ENCODE results near the gene BRSK1. TPM values are rescaled to one million over a fixed set of nuclear protein-coding genes. Genes with fewer than 3 reads are reported as not detected.

Gene BRSK1
- polyA plus RNA-seq, 4 donors, result 14.4 to 21.4 (median 15.9) TPM

DNA sequence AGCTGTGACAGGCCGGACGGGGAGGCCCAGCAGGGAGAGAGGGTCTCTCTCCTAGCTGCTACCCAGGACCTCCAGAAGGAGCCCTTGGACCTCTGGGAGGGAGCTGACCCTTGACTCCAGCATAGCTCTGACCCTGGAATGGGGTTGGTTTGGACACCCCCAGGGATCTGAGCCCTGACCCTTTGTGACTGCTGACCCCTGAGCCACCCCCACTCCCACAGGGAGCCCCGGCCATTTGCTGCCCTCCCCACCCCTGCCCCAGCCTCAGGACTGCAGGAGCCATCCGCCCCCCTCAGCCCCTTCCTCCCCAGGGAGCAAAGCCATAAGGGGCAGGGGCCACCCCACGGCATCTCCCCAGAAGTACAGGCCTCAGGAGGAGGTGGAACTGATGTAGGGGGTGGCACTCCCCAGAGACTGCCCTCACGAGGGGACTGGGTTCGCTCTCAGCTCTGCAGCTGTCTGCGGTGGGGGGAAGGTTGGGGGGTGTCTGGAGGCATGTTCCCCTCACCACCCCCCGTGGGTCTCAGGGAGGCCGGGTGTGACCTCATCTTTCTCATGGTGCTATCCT lies 63.7 kb downstream of the BRSK1 start:
- DNase-seq (ENCODE audit: low read depth in 4 of 4, low spot score in 2 of 4), result no peak

DNA sequence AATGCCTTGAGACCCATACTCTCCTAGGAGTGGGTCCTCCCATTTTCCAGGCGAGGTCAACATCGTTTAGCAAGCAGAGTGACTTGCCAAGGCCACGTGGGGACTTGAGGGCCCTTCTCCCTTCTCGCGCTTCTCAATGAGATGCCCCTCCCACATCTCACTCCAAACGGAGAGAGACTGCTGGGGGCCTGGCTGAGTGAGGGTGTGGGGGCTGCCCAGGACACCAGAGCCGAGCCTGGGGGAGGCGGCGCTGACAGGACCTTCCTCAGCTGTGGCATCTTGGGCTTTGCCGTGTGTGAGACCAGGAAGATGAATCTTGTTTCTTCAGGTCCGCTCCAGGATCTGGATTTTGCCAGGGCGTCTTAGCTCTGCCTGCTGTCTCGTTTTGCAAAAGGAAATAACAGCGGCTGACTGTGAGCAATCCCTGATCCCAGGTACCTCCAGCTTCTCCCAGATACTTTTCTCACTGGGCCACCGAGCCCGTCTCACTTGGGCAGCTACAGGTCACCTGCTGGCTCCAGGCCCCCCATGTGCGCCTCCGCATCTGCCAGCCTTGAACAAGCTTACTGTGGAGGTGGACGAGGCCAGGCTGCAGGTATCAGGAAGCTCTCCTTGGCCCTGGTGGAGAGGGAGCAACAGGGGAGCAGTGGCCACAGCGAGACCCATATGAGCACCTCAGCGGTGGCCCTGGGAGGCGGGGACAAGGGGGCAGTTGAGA lies 64.7 kb downstream of the BRSK1 start:
- no peak for DNase-seq (ENCODE audit: low read depth in 4 of 4, low spot score in 2 of 4)

DNA sequence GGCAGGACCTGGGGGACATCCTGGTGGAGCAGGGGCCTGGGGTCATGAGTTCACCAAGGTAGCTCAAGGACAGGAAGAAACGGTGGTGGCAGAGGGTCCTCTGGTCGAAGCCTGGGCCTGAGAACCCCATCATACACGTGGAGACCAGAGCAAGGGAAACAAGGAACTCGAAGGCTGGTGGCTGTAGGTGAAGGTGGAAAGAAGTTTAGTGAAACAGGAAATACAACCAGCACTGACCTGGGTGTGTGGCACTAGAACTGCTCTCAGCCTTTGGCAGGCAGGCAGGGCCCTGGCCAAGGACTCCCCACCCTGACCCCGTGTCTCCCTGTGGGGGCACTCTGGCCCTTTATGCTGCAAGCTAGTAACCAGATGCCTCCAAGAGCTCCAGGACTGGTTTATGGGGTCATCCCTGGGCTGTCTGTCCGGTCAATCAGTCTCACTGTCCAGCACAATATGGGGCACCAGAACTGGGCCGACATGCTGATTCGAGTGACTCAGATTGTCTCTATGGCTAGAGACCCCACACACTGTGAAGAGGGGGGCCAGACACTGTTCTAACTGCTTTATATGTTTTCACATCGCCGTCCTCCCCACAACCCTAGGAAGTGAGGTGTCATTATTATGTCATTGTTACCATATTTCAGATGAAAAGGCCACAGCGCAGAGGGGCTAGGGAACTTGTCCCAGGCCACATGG lies 67.0 kb downstream of the BRSK1 start:
- no peak for DNase-seq (ENCODE audit: low read depth in 4 of 4, low spot score in 2 of 4)

DNA sequence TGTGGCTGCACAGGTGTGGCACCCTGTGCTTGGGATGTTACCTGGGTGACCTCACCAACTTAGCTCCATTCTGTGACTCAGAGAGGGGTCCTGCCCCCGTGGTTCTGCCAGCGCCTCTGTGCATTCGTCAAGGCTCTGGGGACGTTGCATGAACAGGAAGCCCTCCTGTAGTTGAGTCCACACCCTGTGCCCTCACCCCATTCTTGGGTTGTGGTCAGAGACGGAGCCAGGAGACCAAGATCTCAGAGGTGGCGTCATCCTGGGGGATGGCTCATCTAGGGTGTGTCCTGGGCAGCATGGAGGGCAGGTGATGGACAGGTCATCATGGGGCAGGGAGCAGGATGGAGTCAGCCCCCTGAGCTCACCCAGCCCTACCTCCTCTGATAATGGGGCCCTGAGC lies 68.2 kb downstream of the BRSK1 start:
- no peak for DNase-seq (ENCODE audit: low read depth in 4 of 4, low spot score in 2 of 4)

DNA sequence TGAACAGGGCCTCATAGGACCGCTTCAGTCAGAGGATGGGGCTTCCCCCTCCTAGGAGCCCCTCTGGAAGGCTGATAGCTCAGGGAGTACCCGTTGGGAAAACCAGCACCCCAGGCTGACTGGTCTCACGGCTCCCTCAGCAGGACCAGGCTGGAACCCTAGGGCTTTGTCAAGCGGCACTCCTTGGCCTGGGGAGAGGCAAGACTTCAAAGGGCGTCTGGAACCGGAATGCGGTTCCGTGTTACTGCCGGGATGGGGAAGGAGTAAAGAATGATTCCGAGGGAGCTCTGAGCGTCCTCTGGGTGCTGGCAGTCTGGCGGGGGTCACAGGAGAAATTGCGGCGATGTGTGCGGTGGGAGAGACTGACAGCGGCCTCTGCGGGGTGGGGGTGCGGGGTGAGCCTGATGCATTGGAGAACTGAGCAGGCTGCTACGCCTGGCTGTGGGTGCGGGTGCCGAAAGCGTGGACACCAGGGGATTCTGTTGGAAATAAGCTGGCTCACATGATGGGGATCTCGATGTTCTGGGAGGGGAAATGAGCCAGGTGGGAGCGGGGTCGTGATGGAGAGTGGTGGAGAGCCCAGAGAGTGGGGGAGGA lies 68.8 kb downstream of the BRSK1 start:
- DNase-seq (ENCODE audit: low read depth in 4 of 4, low spot score in 2 of 4), result no peak

DNA sequence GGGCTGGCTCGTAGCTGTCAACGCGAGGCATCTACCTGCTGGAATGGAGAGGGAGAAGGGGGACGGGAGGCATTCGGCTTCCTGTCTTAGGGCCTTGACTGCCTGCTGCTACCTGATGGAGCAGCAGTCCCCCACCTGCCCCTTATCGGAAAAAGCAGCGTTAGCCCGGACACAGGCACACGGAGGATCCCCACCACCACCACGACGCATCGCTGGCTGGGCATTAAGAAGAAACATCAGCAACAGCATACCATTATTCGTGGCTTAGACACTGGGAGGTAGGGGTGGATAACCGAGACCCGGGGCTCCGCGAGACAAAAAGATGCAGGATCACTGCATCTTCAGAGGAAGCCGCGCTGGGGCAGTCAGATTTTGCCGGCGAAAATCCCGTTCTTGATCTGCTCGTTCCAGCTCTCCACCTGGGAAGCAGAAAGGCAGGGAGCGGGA lies 69.6 kb downstream of the BRSK1 start:
- DNase-seq (ENCODE audit: low read depth in 4 of 4, low spot score in 2 of 4), result no peak

DNA sequence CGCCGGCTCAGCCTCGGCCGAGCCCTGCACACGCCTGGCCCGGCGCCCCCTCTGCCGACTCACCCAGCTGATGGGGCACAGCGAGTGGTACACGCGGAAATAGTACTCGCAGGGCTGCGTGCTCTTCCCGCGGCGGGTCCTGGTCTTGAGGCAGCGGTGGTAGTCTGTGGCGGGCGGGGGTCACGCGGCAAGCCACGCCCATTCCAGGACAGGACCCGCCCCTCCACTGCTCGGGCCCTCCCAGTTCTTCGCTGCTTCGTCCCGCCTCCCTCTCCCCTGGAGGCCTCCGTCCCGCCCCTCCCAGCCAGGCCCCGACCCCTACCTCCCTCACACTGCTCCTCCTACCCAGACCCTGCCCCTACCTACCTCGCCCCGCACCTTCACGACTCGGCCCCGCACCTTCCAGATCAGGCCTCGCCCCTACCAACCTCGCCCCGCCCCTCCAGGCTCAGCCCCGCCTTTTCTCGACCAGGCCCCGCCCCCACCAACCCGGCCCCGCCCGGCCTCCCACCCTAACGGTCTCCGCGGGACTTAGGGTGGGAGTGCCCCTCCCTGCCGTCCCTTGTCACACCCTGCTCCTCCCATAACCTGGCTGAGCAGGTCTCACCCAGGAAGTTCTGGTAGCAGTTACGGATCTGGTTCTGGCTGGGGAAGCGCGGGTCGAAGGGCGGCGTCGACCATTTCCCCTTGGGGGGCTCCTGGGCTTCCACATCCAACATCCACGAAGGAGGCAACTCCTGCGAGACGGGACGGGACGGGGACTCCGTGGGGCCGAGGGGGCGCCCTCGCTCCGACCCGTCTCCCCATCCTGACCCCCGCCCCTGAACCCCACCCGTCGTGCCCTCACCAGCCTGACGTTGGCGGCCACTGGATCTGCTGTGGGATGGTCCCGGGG lies 70.3 kb downstream of the BRSK1 start:
- no peak for DNase-seq (ENCODE audit: low read depth in 4 of 4, low spot score in 2 of 4)

DNA sequence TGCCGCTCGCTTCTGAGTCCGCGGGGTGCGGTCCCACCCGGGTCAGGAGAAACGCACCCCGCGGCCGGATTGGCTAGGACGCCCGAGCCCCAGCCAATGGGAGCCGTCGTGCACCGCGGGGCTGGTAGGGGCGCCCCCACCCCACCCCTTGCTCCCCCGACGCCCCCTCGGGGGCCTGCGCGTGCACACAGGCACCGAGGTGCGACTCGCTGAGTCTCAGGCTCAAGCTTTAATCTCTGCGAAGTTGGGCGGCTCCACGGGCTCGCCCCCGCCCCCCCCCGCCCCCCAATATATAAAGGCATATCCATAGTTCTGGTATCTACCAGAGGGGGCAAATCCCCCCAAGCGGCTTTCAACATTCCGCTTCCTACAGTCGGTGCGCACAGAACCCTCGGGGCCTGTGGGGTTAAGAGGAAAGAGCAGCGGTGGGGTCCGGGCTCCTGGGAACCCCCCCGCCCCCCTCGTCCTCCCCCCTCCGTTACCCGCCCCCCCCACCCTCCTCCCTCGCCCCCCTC lies 71.0 kb downstream of the BRSK1 start, which contains the start of gene COX6B2:
TSS of gene COX6B2 (minus strand) at position 22 of the 515 bp plus-strand sequence. CDS start 198 bp downstream, outside the sequence.
- DNase-seq (ENCODE audit: low read depth in 4 of 4, low spot score in 2 of 4), result no peak

DNA sequence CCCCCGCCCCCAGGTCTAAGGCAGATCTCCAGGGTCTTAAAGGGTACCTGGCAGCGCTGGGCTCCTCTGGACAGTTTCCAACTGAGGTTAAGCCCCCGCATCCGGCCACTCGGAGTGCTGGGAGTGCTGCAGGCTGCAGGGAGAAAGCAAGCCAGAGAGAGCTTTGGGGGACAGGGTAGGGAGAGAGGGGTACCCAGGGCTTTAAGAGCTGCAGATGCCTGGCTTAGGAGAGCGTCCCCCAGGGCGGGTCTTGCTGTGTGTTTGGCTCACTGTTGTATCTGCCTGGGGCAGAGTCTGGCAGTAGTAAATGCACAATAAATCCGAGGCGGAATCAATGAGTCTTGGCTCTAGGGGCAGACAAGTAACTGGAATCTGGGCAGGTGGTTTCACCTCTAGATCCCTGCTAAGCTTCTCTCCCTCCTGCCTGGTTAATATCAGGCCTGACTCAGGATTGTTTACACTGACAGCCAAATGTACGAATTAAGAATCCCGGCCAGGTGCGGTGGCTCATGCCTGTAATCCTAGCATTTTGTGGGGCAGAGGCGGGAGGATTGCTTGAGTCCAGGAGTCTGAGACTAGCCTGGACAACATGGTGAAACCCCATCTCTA lies 71.5 kb downstream of the BRSK1 start:
- no peak for DNase-seq (ENCODE audit: low read depth in 4 of 4, low spot score in 2 of 4)

DNA sequence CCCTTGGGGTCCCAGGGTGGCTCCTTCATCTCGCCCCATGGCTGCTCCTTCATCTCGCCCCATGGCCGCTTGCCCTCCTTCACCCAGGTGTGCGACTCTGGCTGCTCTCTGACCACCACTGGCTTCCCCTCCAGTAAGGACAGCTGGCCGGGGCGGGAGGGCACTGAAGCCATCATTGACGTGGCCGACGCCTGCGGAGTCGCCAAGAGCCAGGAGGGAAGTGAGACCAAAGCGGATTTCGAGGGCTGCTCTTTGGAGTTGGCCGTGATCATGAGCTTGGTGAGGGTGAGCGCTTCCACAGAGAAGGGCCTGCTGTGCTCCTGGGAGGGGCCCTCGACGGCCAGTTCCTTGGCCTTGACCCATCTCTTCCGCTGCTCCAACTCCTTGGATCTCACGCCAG lies 74.7 kb downstream of the BRSK1 start:
- DNase-seq (ENCODE audit: low read depth in 4 of 4, low spot score in 2 of 4), result no peak

DNA sequence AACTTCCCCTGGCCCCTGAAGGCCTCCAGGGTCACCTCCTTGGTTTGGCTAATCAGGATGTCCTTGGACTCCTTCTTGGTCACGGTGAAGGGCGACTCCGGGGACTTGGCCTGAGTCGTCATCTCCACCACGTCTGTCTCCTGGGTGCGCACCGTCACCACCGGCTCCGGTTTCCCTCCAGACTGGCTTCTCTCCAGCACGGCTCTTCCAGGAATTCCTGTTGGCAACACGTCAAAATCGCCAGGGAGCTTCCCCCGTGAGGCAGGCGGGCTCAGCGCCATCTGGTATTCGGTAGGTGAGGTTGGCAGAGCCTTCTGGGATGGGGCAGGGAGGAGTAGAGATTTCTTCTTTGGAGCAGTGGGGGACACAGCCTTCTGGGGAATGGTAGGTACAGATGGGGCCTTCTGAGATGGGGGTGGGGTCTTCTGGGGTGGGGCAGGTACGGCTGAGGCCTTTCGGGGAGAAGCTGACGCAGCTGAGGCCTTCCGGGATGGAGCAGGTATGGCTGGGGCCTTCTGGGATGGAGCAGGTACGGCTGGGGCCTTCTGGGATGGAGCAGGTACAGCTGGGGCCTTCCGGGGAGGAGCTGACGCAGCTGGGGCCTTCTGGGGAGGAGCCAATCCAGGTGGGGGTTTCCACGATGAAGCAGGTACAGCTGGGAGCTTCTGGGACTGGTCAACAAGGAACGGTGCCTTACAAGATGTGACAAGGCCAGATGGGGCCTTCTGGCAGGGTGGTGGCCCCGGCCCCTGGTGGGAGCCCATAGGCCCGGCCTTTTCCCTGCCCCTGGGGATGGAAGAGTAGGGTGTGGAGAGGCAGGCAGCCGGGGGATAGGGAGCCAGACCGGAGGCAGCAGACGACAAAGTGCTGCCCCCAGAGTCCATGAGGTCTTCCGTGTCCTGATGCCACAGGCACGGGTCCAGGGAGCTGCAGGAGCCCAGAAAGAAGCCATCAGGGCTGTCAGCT lies 75.4 kb downstream of the BRSK1 start:
- no peak for DNase-seq (ENCODE audit: low read depth in 4 of 4, low spot score in 2 of 4)

DNA sequence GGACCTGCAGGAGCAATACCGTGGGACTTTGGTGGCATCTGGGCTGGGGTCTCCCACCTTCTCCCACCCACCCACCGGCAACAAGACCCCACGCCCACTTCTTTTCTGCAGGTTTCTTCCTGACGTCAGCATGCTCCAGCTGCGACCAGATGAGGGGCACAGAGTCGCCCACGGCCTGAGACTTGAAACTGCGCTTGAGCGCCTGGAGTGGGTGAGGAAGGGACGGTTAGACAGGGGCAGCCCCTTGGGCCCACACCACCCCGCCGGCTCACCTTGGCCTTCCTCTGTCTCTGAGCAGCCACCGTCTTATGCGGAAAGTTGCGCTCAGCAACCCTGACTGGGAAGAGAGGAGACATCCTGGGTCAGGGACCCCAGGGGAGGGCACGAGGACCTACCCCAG lies 77.1 kb downstream of the BRSK1 start:
- no peak for DNase-seq (ENCODE audit: low read depth in 4 of 4, low spot score in 2 of 4)

Other genes starting within 250 kb of the BRSK1 start
- 1 to 10 TPM in 1 of 4 donors, under 1 TPM in 3; 0.32 to 1.5 (median 0.62) TPM for gene GP6, start 245.7 kb upstream of the BRSK1 start, polyA plus RNA-seq (ENCODE audit: insufficient read length in 4 of 4)
- gene RDH13, start 220.8 kb upstream of the BRSK1 start, polyA plus RNA-seq (ENCODE audit: insufficient read length in 4 of 4), result 10 to 100 TPM; 12.2 to 29.8 (median 23.9) TPM
- gene EPS8L1, start 208.1 kb upstream of the BRSK1 start, polyA plus RNA-seq (ENCODE audit: insufficient read length in 4 of 4), result 10 to 100 TPM; 38.4 to 86.0 (median 63.3) TPM
- 100 to 1,000 TPM in 2 of 4 donors, 10 to 100 TPM in 2; 58.7 to 123 (median 100) TPM for gene PPP1R12C, start 166.4 kb upstream of the BRSK1 start, polyA plus RNA-seq (ENCODE audit: insufficient read length in 4 of 4)
- 1 to 10 TPM; 2.7 to 7.7 (median 4.1) TPM for gene TNNT1, start 134.8 kb upstream of the BRSK1 start, polyA plus RNA-seq (ENCODE audit: insufficient read length in 4 of 4)
- 1 to 10 TPM; 3.3 to 6.6 (median 4.4) TPM for gene TNNI3, start 126.3 kb upstream of the BRSK1 start, polyA plus RNA-seq (ENCODE audit: insufficient read length in 4 of 4)
- 1 to 10 TPM; 5.1 to 10.0 (median 9.6) TPM for gene DNAAF3, start 117.4 kb upstream of the BRSK1 start, polyA plus RNA-seq (ENCODE audit: insufficient read length in 4 of 4)
- gene SYT5, start 103.7 kb upstream of the BRSK1 start, polyA plus RNA-seq (ENCODE audit: insufficient read length in 4 of 4), result under 1 TPM; 0.07 to 0.71 (median 0.17) TPM
- gene PTPRH, start 74.5 kb upstream of the BRSK1 start, polyA plus RNA-seq (ENCODE audit: insufficient read length in 4 of 4), result under 1 TPM; 0.06 to 0.17 (median 0.11) TPM
- gene TMEM86B, start 55.2 kb upstream of the BRSK1 start, polyA plus RNA-seq (ENCODE audit: insufficient read length in 4 of 4), result 1 to 10 TPM; 2.4 to 7.4 (median 4.0) TPM
- 10 to 100 TPM; 37.3 to 61.5 (median 51.1) TPM for gene PPP6R1, start 25.0 kb upstream of the BRSK1 start, polyA plus RNA-seq (ENCODE audit: insufficient read length in 4 of 4)
- 10 to 100 TPM; 26.0 to 51.5 (median 42.0) TPM for gene HSPBP1, start 3.9 kb upstream of the BRSK1 start, polyA plus RNA-seq (ENCODE audit: insufficient read length in 4 of 4)
- gene TMEM150B, start 41.3 kb downstream of the BRSK1 start, polyA plus RNA-seq (ENCODE audit: insufficient read length in 4 of 4), result 1 to 10 TPM; 1.0 to 1.7 (median 1.3) TPM
- 10 to 100 TPM; 13.5 to 36.8 (median 27.2) TPM for gene KMT5C, start 55.9 kb downstream of the BRSK1 start, polyA plus RNA-seq (ENCODE audit: insufficient read length in 4 of 4)
- gene COX6B2, start 70.7 kb downstream of the BRSK1 start, polyA plus RNA-seq (ENCODE audit: insufficient read length in 4 of 4), result 1 to 10 TPM in 3 of 4 donors, under 1 TPM in 1; 0.76 to 1.8 (median 1.4) TPM
- gene GARIN5B, start 79.3 kb downstream of the BRSK1 start, polyA plus RNA-seq (ENCODE audit: insufficient read length in 4 of 4), result under 1 TPM; 0.08 to 0.49 (median 0.21) TPM
- gene IL11, start 86.5 kb downstream of the BRSK1 start, polyA plus RNA-seq (ENCODE audit: insufficient read length in 4 of 4), result 1 to 10 TPM; 1.0 to 2.6 (median 1.6) TPM
- gene TMEM190, start 92.8 kb downstream of the BRSK1 start, polyA plus RNA-seq (ENCODE audit: insufficient read length in 4 of 4), result under 1 TPM in 2 of 4 donors, not detected in 2; 0.40 to 0.76 TPM
- gene TMEM238, start 100.3 kb downstream of the BRSK1 start, polyA plus RNA-seq (ENCODE audit: insufficient read length in 4 of 4), result 1 to 10 TPM in 2 of 4 donors, under 1 TPM in 2; 0.18 to 2.4 (median 1.0) TPM
- 1,000 to 10,000 TPM in 3 of 4 donors, 100 to 1,000 TPM in 1; 826 to 1,568 (median 1,229) TPM for gene RPL28, start 101.9 kb downstream of the BRSK1 start, polyA plus RNA-seq (ENCODE audit: insufficient read length in 4 of 4)
- gene UBE2S, start 123.8 kb downstream of the BRSK1 start, polyA plus RNA-seq (ENCODE audit: insufficient read length in 4 of 4), result 10 to 100 TPM; 38.3 to 71.0 (median 48.0) TPM
- under 1 TPM; 0.16 to 0.38 (median 0.22) TPM for gene SHISA7, start 159.3 kb downstream of the BRSK1 start, polyA plus RNA-seq (ENCODE audit: insufficient read length in 4 of 4)
- 10 to 100 TPM; 33.8 to 59.3 (median 42.8) TPM for gene ISOC2, start 177.6 kb downstream of the BRSK1 start, polyA plus RNA-seq (ENCODE audit: insufficient read length in 4 of 4)
- not detected for gene C19orf85, start 180.8 kb downstream of the BRSK1 start, polyA plus RNA-seq (ENCODE audit: insufficient read length in 4 of 4)
- 1 to 10 TPM; 2.3 to 6.8 (median 4.4) TPM for gene ZNF628, start 192.6 kb downstream of the BRSK1 start, polyA plus RNA-seq (ENCODE audit: insufficient read length in 4 of 4)
- 10 to 100 TPM; 41.9 to 74.3 (median 57.1) TPM for gene NAT14, start 201.2 kb downstream of the BRSK1 start, polyA plus RNA-seq (ENCODE audit: insufficient read length in 4 of 4)
- gene SSC5D, start 204.4 kb downstream of the BRSK1 start, polyA plus RNA-seq (ENCODE audit: insufficient read length in 4 of 4), result 1 to 10 TPM; 1.4 to 3.1 (median 2.1) TPM